Occipital lobe (tissue), 2 donors: ENCODE measurements around the gene TRIM44. TPM values are rescaled to one million over a fixed set of nuclear protein-coding genes. Genes with fewer than 3 reads are reported as not detected.
"Not testable (repeated sequence)": the region's sequence is repeated elsewhere in the genome, so short reads cannot be mapped to it uniquely, and the experiment has no call there.

Source experiments
- DNase-seq: peaks from one replicate; lab custom pipeline; 2025; lab: John Stamatoyannopoulos, UW
- total RNA-seq: library from RNA; depleted of rRNA; stranded (reverse); fragments of >200 nt; gene quantifications from one replicate; pipeline ENCODE4 v1.2.3, GENCODE V29; 2014

TRIM44 gene
- total RNA-seq, 1 donor from 2014 or later = 16.8 TPM

DNA sequence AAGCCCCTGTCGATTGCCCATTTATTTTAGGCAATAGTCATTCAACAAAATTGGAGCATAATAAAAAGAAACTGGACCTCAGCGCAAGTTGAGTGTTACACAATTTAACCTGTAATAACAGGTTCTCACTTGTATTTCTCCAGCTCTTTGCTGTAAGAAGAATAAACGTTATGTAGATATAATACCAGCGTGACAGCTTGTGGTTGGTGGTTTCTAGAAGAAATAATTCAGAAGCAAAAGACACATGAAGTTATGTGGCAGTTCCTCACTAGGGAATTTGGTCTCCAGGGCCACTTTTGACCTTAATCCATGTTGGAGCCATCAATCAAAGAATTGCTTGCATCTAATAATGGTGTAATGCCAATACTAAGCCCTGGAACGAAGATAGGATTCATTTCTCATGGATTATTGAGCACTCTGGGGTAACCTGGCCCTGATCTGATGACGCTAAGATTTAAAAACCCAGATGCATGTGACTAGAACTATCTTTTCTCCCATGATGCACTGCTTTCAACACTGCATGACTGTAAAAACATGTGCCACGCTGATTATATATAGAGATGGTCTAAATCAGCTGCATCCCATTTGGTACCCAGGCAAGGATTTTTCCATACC is 151.6 kb downstream of the TRIM44 start:
- DNase-seq = no peak

- DNase-seq = no peak
Measured at GRCh38 chr11:35814720-35815305, 152.2 kb downstream of the TRIM44 start.

- no peak for DNase-seq
Measured at GRCh38 chr11:35815556-35816315, 153.2 kb downstream of the TRIM44 start.

DNA sequence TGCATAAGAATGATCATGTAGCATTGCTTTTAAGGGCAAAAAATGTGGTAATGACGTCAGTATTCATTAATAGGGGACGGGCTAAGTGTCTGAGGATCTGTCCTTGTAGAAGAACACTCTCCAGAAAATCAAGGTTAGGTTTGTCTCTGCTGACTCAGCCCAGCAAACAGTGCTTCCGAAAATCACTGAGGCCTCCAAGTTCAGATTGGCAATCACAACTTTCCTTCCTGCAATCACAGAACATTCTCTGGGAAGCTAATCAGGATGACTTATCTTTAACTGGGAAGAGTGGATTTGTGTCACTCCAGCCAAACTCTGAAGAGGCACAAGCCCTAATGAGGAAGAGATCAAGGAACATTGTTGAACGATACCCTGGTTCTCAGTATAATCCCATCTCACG is 158.0 kb downstream of the TRIM44 start:
- no peak for DNase-seq

DNA sequence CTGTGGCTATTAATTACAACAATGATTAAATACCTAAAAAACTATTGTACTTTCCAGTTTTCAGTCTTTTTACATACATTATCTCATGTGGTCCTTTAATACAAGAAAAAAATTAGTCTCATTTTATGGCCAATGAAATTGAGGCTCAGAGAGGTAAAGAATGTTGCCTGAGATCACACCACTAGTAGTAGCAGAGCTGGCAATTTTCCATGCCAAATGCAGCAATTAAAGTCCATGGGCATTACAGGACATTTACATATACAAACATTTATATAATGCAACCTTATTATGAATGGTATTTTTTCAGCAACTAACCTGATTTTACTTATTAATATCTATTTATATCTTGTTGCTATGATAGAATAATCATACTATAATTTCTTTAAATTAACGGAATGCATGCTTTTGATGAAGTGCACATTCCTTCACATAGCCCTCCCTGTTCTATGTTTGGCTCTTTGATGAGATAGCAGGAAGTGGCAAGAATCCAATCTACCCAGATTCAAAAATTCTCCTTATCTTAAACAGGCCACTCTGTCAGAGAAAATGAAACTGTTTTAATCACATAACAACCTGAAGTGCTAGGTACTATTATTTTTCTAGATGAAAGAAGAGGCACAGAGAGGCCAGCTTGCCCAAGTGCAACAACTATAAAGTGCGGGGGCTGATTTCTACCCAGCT is 160.4 kb downstream of the TRIM44 start:
- DNase-seq = no peak

DNA sequence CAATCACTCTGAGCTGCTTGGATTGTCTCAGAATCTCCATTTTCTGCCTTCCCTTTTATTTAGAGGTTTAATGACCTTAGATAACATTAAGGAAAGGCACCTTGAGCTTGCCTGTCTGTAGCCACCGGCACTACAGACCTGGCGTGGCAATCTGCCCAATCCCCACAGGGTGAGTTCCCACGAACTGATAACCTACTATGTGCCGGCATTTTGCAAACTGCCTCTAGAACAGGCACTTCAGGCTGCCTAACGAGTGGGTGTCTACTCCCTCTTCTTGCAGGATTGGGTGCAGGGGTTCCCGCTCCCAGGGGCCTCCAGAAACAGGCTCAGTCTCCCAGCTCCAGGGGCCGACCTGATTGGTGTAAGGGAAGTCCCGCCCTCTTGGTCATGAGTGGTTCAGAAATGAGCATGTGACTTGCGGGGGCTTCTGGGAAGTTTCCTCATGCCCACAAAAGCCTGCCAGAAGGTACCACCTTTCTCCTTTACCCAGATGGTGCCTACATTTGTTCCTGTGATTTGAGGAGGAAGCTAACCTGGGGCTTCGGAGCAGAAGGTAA is 161.2 kb downstream of the TRIM44 start:
- DNase-seq = no peak

DNA sequence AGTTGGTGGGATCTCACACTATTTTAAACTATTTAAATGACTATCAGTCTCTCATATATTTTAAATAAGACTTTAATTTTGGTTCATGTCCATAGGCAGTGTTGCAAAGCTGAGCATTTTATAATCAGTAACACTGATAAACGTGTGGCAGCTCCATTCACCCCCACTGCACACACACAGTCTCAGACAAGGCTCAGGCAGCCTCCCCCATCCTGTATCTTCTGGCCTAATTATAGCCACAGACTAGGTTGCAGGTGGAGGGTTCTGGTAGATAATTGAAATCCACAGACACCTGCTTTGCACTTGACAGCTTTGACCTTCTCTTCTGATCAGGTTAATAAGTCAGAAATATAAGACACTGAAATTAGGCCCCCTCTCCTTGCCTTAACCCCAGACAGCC is 162.8 kb downstream of the TRIM44 start:
- no peak for DNase-seq

DNA sequence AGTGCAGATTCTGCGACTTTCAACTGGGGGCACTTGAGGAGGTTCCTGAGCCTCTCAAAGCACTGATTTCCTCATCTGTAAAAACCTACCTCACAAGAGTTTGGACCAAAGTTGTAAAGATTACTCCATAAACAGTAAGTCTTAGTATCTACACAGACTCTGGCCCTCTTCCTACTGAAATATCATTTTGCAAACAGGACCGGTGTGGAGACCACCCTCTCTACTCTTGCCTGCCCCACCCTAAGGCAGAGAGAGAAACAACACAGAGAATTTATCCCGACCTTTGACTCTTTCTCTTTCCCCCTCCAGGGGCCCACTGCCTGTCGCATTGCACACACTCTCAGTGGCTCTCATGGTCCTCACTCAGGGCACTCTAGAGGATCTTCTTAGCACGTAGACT is 163.4 kb downstream of the TRIM44 start:
- DNase-seq = no peak

- no peak for DNase-seq
Measured at GRCh38 chr11:35826949-35827348, 164.4 kb downstream of the TRIM44 start.

- DNase-seq = no peak
Measured at GRCh38 chr11:35836205-35836604, 173.6 kb downstream of the TRIM44 start.

- no peak for DNase-seq
Measured at GRCh38 chr11:35838071-35838470, 175.5 kb downstream of the TRIM44 start.

DNA sequence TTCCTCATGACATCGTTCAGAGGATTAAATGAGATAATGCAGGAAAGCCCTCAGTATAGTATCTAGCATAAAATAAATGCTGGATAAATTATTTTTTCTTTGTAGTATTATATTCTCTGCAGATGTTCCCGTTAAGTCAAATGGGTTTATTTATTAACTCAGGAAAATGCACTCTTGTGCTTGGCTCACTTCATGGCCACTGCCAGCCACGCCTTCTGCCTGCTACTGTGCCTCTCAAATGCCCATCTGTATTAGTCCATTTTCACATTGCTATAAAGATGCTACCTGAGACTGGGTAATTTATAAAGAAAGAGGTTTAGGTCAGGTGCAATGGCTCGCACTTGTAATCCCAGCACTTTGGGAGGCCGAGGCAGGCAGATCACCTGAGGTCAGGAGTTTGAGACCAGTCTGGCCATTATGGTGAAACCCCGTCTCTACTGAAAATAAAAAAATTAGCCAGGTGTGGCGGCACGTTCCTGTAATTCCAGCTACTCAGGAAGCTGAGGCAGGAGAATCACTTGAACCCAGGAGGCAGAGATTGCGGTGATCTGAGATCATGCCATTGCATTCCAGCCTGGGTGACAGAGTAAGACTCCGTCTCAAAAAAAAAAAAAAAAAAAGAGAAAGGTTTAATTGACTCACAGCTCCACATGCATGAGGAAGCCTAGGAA is 176.3 kb downstream of the TRIM44 start:
- not testable (repeated sequence) for DNase-seq

- no peak for DNase-seq
Measured at GRCh38 chr11:35839368-35840161, 177.0 kb downstream of the TRIM44 start.

DNA sequence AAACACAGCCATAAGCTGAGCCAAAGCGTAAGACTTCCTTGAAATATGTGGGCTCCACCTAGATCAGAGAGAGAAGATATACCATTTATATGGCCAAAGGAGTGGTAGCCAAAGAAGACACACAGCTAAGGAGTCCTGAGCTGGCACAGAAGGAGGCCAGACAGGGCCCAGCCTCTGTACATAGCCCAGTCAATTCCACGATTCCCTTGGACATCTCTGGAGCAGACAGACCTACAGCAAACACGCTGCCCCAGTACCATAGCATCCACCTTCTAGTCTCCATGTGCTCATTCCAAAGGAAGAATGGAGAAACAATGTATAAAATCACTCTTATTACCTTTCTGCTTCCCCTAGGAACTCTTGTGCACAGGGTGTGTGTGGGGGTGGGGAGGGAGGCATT is 179.2 kb downstream of the TRIM44 start:
- no peak for DNase-seq

- no peak for DNase-seq
Measured at GRCh38 chr11:35842958-35843357, 180.4 kb downstream of the TRIM44 start.

GRCh38 chr11:35844579-35844978 is 182.0 kb downstream of the TRIM44 start:
- no peak for DNase-seq

GRCh38 chr11:35845860-35846259 is 183.3 kb downstream of the TRIM44 start:
- no peak for DNase-seq

DNA sequence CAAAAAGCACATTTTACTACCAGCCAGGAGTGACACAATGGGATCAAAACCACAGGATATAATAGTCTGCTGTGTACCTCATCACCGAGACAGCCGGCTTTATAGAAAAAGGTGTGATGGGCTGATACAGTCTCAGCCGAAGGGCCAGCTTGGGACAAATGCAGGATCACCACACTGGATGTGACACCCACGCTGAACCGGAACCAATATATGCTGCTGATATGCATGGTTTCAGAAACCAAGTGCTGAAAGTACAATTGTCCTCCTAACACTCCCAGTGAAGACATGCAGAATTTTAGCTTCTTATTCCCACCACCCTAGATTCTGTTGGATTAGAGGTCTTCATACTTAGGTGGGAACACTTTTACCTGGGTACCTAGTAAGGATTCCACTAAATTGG is 184.3 kb downstream of the TRIM44 start:
- no peak for DNase-seq

DNA sequence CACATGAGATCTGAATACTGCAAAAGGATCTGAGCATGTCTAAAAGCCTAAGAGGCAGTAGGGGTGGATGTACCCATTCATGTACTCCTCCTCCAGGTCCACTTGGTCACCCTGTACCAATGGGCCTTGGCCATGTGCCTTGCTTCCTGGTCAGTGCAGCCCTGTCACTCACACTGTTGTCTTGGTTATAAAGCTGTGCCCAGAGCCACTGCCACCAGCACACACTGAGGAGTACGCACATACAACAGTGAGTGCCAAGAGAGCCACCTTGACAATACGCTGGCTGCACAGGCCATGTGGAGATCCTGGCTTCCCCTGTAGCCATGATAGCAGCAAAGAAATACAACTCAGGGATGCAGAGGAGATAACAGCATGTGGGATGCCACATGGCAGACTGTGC is 184.9 kb downstream of the TRIM44 start:
- DNase-seq = no peak

DNA sequence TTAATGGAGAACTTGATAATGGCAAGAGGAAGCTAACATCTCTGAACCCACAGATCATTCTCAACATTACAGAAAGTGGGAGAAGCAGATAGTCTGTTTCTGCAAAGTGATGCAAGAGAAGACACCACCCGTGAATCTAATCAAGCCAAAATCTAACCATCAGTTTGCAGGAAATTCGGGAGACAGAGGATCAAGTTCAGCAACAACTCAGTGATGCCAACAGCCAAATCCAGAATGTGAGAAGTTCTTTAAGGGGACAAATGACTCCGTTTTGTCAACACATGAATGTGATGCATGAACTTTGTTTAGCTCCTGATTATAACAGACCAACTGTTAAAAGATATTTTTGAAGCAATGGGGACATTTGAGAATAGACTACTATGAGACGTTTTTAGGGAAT is 186.0 kb downstream of the TRIM44 start:
- DNase-seq = no peak

DNA sequence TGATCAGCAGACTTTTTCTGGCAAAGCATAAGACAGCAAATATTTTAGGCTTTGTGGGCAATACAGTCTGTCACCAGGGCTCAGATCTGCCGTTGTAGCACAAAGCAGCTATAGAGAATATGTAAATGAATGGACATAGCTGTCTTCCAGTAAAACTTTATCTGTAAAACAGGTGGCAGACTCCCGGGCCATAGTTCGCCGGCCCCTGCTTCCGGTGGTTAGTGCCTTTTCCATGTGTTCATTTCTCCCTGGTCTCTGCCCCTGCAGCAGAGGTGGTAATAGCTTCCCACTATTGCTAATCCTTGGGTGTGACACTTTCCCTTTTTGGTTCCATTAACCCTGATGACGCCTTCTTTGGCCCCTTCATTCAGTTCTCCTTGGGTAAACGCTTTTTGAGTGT is 187.6 kb downstream of the TRIM44 start:
- DNase-seq = no peak
